Measurements from ENCODE around the gene RAB10. TPM values are rescaled to one million over a fixed set of nuclear protein-coding genes. Genes with fewer than 3 reads are reported as not detected.
"Not testable (repeated sequence)": the region's sequence is repeated elsewhere in the genome, so short reads cannot be mapped to it uniquely, and the experiment has no call there.

Gene RAB10
- total RNA-seq, 1 donor from 2014 or later, result 64.8 TPM

DNA sequence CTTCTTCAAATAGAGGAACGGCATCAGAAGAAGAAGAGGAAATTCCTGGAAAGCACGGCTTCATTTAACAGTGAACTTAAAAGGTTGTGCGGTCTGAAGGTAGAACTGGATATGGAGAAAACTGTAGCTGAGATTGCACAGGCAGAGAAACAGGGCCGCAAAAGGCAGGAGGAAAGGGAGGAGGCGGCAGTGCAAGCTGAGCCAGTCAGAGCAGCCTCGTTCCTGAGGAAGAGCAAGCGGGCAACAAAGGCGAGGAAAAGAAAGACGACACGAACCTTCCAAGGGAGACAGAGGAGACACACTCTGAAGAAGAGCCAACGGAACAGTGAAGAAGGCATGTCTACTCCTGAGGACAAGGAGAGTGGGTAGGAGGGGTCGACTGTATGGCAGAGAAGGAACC, 116.4 kb downstream of the RAB10 start:
- no peak for DNase-seq (ENCODE audit: low spot score)

DNA sequence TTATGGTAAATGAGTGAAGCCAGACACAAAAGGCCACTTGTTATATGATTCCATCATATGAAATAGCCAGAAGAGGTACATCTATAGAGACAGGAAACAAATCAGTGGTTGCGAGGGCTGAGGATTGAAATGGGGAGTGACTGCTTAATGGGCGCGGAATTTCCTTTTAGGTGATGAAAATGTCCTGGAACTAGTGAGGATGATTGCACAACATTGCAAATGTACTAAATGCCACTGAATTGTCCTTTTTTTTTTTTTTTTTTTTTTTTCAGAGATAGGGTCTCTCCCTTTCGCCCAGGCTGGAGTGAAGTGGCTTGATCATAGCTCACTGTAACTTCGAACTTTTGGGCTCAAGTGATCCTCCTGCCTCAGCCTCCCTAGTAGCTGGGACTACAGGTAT, 123.7 kb downstream of the RAB10 start:
- DNase-seq (ENCODE audit: low spot score), result no peak

DNA sequence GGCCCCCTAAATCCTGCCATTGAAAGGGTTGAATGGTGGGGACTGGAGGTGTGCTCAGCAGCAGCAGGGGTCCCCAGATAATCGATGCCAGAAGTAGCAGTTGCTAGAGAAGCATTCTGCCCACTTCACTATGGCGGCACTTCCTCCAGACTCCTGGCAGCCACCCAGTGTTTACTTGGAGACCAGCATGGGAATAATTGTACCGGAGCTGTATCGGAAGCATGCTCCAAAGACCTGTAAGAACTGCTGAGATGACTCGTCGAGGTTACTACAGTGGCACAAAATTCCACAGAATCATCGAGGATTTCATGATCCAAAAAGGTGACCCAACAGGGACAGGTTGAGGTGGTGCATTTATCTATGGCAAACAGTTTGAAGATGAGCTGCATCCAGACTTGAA, 128.0 kb downstream of the RAB10 start:
- no peak for DNase-seq (ENCODE audit: low spot score)

GRCh38 chr2:26162963-26163362, 129.1 kb downstream of the RAB10 start:
- no peak for DNase-seq (ENCODE audit: low spot score)

DNA sequence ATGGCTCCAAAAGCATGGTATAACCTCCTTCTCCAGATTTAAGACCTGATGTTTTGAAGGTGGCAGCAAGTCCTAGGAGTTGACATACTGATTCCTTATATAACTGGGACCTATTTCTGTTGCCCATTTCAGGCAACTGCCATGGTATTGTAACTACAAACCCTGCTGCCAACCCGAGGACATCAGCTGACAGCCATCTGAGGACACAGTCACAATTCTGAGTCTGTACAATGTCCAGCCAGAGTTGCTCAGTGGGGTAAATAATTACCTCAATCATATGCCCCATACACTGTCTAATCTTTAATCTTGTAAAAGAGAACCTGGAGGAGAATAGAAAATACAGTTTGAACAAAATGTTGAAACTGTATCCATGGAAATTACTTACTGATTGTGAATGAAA, 130.3 kb downstream of the RAB10 start:
- no peak for DNase-seq (ENCODE audit: low spot score)

DNA sequence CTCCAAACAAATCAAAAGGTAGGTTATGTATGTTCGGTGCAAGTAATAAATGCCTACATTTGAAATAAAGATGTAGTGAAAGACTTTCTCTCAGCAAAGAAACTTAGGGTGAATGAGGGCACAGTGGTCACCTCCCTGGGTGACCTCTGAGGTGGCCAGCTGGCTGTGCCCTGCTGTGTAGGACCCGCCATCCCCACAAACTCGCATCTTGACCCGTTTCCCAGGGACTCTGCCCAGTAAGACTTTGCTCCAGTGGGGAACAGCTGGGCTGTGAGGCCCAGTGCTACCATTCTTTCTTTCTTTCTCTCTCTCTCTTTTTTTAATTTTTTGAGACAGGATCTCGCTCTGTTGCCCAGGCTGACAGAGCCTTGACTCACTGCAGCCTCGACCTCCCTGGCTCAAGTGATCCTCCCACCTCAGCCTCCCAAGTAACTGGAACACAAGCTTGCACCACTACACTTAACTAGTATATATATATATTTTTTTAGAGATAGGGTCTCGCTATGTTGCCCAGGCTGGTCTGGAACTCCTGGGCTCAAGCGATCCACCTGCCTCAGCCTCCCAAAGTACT, 130.8 kb downstream of the RAB10 start:
- DNase-seq (ENCODE audit: low spot score), result no peak

DNA sequence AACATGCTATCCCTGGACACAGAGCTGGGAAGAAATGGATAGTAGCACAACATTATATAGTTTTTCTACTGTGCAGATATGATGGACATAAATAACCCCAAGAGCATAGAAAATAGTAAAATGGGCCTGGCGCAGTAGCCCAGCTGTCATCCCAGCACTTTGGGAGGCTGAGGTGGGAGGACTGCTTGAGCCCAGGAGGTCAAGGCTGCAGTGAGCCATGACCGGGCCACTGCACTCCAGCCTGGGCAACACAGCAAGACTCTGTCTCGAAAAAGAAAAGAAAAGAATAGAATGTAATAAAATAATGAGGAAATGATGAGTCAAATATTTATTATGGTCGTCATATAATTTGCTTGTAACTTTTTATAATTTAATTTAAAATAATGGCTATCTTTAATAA, 131.5 kb downstream of the RAB10 start:
- DNase-seq (ENCODE audit: low spot score), result no peak

DNA sequence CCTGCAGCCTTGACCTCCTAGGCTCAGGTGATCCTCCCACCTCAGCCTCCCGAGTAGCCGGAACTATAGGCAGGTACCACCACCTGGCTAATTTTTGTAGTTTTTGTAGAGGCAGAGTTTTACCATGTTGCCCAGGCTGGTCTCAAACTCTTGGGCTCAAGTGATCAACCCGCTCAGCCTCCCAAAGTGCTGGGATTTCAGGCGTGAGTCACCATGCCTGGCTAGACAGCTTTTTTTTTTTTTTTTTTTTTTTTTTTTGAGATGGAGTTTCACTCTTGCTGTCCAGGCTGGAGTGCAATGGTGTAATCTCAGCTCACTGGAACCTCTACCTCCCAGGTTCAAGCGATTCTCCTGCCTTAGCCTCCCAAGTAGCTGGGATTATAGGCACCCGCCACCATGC, 132.7 kb downstream of the RAB10 start:
- not testable (repeated sequence) for DNase-seq (ENCODE audit: low spot score)

DNA sequence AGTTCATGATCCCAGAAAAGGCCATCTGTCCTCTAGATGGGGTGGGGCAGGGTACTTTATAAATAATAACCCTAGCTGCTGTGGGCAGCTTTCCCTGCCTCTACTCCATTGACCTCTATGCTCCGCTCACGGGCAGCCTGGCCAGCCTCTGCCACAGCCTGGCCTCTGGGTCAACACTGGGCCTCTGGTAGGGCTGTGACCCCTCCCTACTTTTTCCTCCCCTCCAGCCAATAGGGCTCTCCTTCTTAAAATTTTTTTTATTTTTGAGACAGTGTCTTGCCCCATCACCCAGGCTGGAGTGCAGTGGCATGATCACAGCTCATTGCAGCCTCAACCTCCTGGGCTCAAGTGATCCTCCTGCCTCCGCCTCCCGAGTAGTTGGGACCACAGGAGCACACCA, 134.9 kb downstream of the RAB10 start:
- no peak for DNase-seq (ENCODE audit: low spot score)

DNA sequence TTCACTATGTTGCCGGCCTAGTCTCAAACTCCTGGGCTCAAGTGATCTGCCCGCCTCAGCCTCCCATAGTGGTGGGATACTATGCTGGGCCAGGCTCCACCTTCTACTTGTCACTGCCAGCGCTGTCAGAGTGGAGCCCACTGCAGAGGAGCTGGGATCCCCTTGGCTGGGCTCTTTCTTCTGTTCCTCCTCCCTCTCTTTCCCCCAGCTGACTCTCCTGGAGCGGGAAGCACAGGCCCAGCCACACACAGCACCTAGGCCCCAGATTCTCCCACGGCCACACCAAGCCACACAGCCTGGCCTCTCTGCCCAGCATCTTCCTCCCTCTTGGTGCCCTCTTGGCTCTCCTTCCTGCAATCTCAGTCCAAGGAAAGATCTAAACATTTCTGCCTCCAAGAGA, 135.3 kb downstream of the RAB10 start:
- DNase-seq (ENCODE audit: low spot score), result no peak

DNA sequence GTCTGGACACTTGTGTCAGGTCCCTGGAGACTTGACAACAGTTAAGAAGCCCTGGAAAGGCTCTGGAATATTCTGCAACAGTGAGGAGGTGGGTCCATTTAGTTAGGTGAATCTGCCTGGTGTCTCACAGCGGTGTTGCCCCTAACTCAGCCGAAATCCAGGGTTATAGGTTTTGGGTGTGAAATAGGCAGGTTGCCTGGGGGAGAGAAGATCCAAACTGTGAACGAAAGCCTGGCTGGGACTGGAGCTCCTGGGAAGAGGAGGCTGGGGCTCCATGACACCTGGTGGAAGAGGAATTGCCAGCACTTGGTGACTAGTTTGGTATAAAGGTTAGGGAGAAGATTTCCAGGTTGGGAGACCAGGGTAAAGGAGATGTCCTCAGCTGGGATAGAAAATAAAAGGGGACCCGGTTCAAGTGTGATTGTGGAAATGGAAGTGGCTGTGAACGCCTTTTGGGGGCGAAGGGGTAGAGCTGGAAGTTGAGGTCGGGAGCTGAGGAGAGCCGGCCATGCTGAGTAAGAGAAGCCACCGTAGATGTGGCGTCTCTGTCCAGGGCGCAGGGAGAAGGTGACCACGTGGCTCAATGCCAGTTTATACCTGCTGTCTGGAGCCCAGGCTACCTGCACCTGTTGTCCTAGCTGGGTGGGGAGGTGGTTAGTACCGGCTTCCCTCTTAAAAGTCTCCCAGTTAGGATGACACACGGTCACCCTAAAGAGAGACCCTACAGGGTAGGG, 136.0 kb downstream of the RAB10 start:
- DNase-seq (ENCODE audit: low spot score), result no peak

- no peak for DNase-seq (ENCODE audit: low spot score)
Measured at GRCh38 chr2:26170795-26171194, 136.9 kb downstream of the RAB10 start.

- no peak for DNase-seq (ENCODE audit: low spot score)
Measured at GRCh38 chr2:26172189-26172870, 138.4 kb downstream of the RAB10 start.

- no peak for DNase-seq (ENCODE audit: low spot score)
Measured at GRCh38 chr2:26172871-26173775, 139.2 kb downstream of the RAB10 start, which contains the start of gene GAREM2. Gene GAREM2, plus strand, starts transcription at chr2:26173088. Its CDS starts 133 bp downstream, at chr2:26173221.

DNA sequence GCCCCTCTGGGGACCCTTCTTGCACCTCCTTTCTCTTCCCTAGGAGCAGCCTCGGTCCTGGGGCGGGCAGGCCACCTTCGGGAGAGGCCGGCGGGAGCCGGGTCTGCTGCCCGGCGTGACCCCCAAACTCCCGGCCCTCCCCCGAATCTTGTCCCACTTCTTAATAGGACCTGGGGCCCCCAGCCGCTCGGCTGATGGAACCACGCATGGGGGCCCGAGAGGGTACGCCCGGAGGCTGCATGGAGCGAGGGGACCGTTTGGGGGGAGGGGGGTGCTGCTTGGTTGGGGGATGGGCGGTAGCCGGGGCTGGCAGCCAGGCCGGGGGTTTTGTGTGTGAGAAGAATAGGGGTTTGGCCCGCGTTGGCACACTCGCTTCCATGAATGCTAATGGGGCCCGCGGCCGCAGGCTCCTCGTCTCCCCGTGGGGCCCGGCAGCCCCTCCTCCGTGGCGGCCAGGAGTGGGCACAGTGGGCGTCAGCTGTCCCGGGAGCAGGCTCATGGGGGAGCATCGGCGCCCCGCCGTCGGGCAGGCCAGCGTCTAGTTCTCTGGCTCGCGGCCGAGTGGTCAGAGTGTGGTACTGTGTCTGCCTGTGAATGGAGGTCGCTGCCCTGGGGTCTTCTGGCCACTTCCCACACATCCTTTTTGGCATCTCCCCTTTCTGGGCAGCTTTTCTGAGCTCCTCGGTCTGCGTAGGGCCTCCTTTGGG, 140.0 kb downstream of the RAB10 start:
- DNase-seq (ENCODE audit: low spot score), result no peak

GRCh38 chr2:26174691-26175465, 141.0 kb downstream of the RAB10 start:
- DNase-seq (ENCODE audit: low spot score), result no peak

GRCh38 chr2:26175466-26176278, 141.8 kb downstream of the RAB10 start:
- no peak for DNase-seq (ENCODE audit: low spot score)

DNA sequence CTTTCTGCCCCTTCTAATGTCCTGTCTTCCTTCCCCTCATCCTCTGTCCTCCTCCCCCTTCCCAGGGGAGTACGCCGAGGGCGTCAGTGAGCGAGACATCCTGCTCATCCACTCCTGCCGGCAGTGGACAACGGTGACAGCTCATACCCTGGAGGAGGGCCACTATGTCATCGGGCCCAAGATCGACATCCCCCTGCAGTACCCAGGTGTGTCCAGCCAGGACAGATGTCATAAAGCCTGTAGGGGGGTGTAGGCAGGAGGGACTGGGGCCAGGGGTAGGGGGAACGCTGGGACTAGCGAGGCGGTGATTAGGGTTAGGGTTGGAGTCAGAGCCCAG, 142.4 kb downstream of the RAB10 start:
- DNase-seq (ENCODE audit: low spot score), result no peak

- no peak for DNase-seq (ENCODE audit: low spot score)
Measured at GRCh38 chr2:26177122-26177521, 143.2 kb downstream of the RAB10 start.

- DNase-seq (ENCODE audit: low spot score), result no peak
Measured at GRCh38 chr2:26178246-26178645, 144.4 kb downstream of the RAB10 start.
